HEK293 (cell line): ENCODE results near the gene ROPN1L.

Source experiments
- CTCF ChIA-PET: fragments of 350-600 bp; formaldehyde crosslinking; extraction: SDS; loops from one replicate; lab custom pipeline; 2021; ENCODE audit warnings: antibody characterized with exemption; lab: Yijun Ruan, JAX
- POLR2A ChIA-PET: fragments of 300-600 bp; formaldehyde crosslinking; extraction: SDS; loops from one replicate; lab custom pipeline; 2020; ENCODE audit warnings: antibody characterized with exemption, inconsistent platforms; lab: Yijun Ruan, JAX
- H3K27ac ChIP-seq: fragments of 200-500 bp; sonication (Bioruptor generic); 2 replicates; pipeline ENCODE4 v1.5.1; 2014; ENCODE audit warnings: low read depth, low read length, control low read depth, inconsistent platforms; ENCODE audit errors: extremely low read depth
- H3K36me3 ChIP-seq, 2 experiments: fragments of 200-500 bp in 1 of 2; sonication (Bioruptor generic) in 1 of 2; 1 replicate in 1 of 2; 2 replicates in 1 of 2; pipeline ENCODE4 v1.5.1; 2014 to 2017; ENCODE audit warnings: inconsistent platforms in 2 of 2, low read length in 2 of 2; ENCODE audit not compliant: control insufficient read depth in 2 of 2, insufficient read depth in 1 of 2
- H3K4me1 ChIP-seq: fragments of 200-500 bp; sonication (Bioruptor generic); 2 replicates; pipeline ENCODE4 v1.5.1; 2014; ENCODE audit warnings: mild to moderate bottlenecking, low read length, inconsistent platforms; ENCODE audit not compliant: control insufficient read depth, insufficient read depth
- H3K4me3 ChIP-seq: 2 replicates; pipeline ENCODE4 v1.5.1; 2011; ENCODE audit warnings: low read depth, mild to moderate bottlenecking, control low read depth, low read length, moderate library complexity
- H3K9me3 ChIP-seq: fragments of 200-500 bp; sonication (Bioruptor generic); 2 replicates; pipeline ENCODE4 v1.5.1; 2014; ENCODE audit warnings: low read depth, low read length, inconsistent platforms; ENCODE audit not compliant: control insufficient read depth, insufficient read depth
- KLF8 ChIP-seq: fragments of 450-650 bp; formaldehyde crosslinking; IDR thresholded peaks from 2 replicates; pipeline ENCODE4 v1.5.1; 2016; ENCODE audit warnings: missing biosample characterization, missing genetic modification characterization
- TCF7L2 ChIP-seq: IDR thresholded peaks from 2 replicates; pipeline ENCODE4 v1.6.1; 2011; ENCODE audit warnings: low read depth, mild to moderate bottlenecking, inconsistent platforms, low read length, moderate library complexity, borderline replicate concordance
- YY2 ChIP-seq: fragments of 450-650 bp; formaldehyde crosslinking; IDR thresholded peaks from 2 replicates; pipeline ENCODE4 v1.5.1; 2016; ENCODE audit warnings: missing biosample characterization, missing genetic modification characterization
- ZNF157 ChIP-seq: fragments of 450-650 bp; formaldehyde crosslinking; IDR thresholded peaks from 2 replicates; pipeline ENCODE4 v1.5.1; 2016; ENCODE audit warnings: missing biosample characterization, missing genetic modification characterization
- ZNF239 ChIP-seq: fragments of 450-650 bp; formaldehyde crosslinking; IDR thresholded peaks from 2 replicates; pipeline ENCODE4 v1.5.1; 2016; ENCODE audit warnings: missing biosample characterization, missing genetic modification characterization
- ZNF391 ChIP-seq: fragments of 450-650 bp; formaldehyde crosslinking; IDR thresholded peaks from 2 replicates; pipeline ENCODE4 v1.5.1; 2016; ENCODE audit warnings: low read depth, missing biosample characterization, missing genetic modification characterization, borderline replicate concordance
- ZNF426 ChIP-seq: fragments of 450-650 bp; formaldehyde crosslinking; IDR thresholded peaks from 2 replicates; pipeline ENCODE4 v1.5.1; 2017; ENCODE audit warnings: missing biosample characterization, missing genetic modification characterization, mild to moderate bottlenecking, inconsistent platforms, moderate library complexity
- ZNF596 ChIP-seq: fragments of 450-650 bp; IDR thresholded peaks from 2 replicates; pipeline ENCODE4 v1.5.0; 2018; ENCODE audit warnings: missing biosample characterization, mild to moderate bottlenecking, missing genetic modification characterization, moderate library complexity
- ZNF610 ChIP-seq: fragments of 450-650 bp; formaldehyde crosslinking; IDR thresholded peaks from 2 replicates; pipeline ENCODE4 v1.5.1; 2016; ENCODE audit warnings: missing biosample characterization, missing genetic modification characterization, borderline replicate concordance
- ZNF626 ChIP-seq: fragments of 450-650 bp; sonication (Bioruptor Pico); formaldehyde crosslinking; IDR thresholded peaks from 2 replicates; pipeline ENCODE4 v1.5.1; 2018; ENCODE audit warnings: missing biosample characterization, missing genetic modification characterization, inconsistent platforms
- ZNF707 ChIP-seq: fragments of 450-650 bp; formaldehyde crosslinking; IDR thresholded peaks from 2 replicates; pipeline ENCODE4 v1.5.1; 2016; ENCODE audit warnings: missing biosample characterization, missing genetic modification characterization
- TF ChIP-seq, protein P1 (sequence below): fragments of 450-650 bp; formaldehyde crosslinking; optimal IDR thresholded peaks from 2 replicates; pipeline ENCODE3; 2016; ENCODE audit warnings: missing biosample characterization, mild to moderate bottlenecking, missing genetic modification characterization
- TF ChIP-seq, protein P2 (sequence below): fragments of 450-650 bp; formaldehyde crosslinking; IDR thresholded peaks from 2 replicates; pipeline ENCODE4 v1.5.1; 2016; ENCODE audit warnings: missing biosample characterization, missing genetic modification characterization
- TF ChIP-seq, protein P3 (sequence below): fragments of 450-650 bp; formaldehyde crosslinking; IDR thresholded peaks from 2 replicates; pipeline ENCODE4 v1.5.1; 2017; ENCODE audit warnings: missing biosample characterization, missing genetic modification characterization
- TF ChIP-seq, protein P4 (sequence below): fragments of 450-650 bp; formaldehyde crosslinking; IDR thresholded peaks from 2 replicates; pipeline ENCODE4 v1.5.1; 2016; ENCODE audit warnings: missing biosample characterization, missing genetic modification characterization

ROPN1L gene

DNA sequence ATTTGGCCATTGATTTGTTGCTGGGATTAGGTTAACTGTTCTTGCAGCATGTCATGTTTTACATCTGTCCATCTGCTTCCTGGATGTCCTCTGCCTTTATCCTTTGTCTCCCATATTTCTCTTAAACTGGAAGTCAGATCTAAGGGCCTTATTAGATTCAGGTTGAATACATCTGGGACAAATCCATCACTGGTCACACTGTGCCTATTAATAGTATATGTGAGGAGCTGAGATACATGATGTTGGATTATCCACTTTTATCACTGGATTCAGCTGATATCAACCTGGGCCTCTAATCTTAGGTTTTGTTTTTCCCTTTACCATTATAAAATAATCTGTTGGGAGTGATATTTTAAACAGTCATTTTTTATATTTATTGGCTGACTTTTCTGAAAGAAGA lies 41.8 kb upstream of the ROPN1L start:
- H3K36me3 ChIP-seq, result peaks cover 69 to 81% of the 10 kb centered on the region in 2 experiments
- TF ChIP-seq KLF8 (tag by site-specific recombination) (no peak), ZNF626 (tag by site-specific recombination) (no peak), ZNF391 (no peak), YY2 (tag by site-specific recombination) (no peak), ZNF707 (no peak), ZNF157 (tag by site-specific recombination) (no peak), TCF7L2 (no peak), ZNF239 (tag by site-specific recombination) (no peak)
- TF ChIP-seq, protein P1, sequence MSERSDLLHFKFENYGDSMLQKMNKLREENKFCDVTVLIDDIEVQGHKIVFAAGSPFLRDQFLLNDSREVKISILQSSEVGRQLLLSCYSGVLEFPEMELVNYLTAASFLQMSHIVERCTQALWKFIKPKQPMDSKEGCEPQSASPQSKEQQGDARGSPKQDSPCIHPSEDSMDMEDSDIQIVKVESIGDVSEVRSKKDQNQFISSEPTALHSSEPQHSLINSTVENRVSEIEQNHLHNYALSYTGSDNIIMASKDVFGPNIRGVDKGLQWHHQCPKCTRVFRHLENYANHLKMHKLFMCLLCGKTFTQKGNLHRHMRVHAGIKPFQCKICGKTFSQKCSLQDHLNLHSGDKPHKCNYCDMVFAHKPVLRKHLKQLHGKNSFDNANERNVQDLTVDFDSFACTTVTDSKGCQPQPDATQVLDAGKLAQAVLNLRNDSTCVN (tag by site-specific recombination), result no peak
- TF ChIP-seq, protein P2, sequence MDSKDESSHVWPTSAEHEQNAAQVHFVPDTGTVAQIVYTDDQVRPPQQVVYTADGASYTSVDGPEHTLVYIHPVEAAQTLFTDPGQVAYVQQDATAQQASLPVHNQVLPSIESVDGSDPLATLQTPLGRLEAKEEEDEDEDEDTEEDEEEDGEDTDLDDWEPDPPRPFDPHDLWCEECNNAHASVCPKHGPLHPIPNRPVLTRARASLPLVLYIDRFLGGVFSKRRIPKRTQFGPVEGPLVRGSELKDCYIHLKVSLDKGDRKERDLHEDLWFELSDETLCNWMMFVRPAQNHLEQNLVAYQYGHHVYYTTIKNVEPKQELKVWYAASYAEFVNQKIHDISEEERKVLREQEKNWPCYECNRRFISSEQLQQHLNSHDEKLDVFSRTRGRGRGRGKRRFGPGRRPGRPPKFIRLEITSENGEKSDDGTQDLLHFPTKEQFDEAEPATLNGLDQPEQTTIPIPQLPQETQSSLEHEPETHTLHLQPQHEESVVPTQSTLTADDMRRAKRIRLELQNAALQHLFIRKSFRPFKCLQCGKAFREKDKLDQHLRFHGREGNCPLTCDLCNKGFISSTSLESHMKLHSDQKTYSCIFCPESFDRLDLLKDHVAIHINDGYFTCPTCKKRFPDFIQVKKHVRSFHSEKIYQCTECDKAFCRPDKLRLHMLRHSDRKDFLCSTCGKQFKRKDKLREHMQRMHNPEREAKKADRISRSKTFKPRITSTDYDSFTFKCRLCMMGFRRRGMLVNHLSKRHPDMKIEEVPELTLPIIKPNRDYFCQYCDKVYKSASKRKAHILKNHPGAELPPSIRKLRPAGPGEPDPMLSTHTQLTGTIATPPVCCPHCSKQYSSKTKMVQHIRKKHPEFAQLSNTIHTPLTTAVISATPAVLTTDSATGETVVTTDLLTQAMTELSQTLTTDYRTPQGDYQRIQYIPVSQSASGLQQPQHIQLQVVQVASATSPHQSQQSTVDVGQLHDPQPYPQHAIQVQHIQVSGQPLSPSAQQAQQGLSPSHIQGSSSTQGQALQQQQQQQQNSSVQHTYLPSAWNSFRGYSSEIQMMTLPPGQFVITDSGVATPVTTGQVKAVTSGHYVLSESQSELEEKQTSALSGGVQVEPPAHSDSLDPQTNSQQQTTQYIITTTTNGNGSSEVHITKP (tag by site-specific recombination), result no peak
- TF ChIP-seq, protein P3, sequence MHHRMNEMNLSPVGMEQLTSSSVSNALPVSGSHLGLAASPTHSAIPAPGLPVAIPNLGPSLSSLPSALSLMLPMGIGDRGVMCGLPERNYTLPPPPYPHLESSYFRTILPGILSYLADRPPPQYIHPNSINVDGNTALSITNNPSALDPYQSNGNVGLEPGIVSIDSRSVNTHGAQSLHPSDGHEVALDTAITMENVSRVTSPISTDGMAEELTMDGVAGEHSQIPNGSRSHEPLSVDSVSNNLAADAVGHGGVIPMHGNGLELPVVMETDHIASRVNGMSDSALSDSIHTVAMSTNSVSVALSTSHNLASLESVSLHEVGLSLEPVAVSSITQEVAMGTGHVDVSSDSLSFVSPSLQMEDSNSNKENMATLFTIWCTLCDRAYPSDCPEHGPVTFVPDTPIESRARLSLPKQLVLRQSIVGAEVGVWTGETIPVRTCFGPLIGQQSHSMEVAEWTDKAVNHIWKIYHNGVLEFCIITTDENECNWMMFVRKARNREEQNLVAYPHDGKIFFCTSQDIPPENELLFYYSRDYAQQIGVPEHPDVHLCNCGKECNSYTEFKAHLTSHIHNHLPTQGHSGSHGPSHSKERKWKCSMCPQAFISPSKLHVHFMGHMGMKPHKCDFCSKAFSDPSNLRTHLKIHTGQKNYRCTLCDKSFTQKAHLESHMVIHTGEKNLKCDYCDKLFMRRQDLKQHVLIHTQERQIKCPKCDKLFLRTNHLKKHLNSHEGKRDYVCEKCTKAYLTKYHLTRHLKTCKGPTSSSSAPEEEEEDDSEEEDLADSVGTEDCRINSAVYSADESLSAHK (tag by site-specific recombination), result no peak
- ChIA-PET POLR2A (no interaction called here), CTCF (no interaction called here)
- no peak overlapping the region for H3K4me3 ChIP-seq
- no peak overlapping the region for H3K27ac ChIP-seq
- no peaks in the 10 kb centered on the region for H3K9me3 ChIP-seq
- H3K4me1 ChIP-seq, result no peaks in the 10 kb centered on the region

DNA sequence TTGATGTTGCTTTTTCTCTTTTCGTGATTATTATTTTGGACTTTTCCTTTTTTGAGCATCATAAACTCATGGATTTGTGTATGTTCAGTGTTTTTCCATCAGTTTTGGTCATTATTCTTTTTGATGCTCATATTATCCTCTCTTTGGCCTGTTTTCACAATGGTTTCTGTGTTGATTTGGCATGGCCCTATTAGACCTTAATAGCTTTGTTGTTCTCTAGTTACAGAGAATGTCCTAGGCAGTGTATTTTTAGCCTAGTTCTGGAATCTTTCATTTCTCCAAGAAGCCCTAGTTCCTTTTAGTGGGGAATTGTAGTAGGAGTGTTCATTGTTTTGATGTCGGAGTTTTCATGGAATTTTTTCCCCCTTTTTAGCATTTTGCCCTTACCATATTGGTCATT lies 41.3 kb upstream of the ROPN1L start:
- Histone ChIP-seq H3K9me3 (no peaks in the 10 kb centered on the region), H3K4me1 (no peaks in the 10 kb centered on the region), H3K27ac (no peak overlapping the region), H3K36me3 (peaks cover 71 to 81% of the 10 kb centered on the region in 2 experiments), H3K4me3 (no peak overlapping the region)
- POLR2A ChIA-PET, result no interaction called here
- TF ChIP-seq ZNF596 (tag by site-specific recombination) (no peak), ZNF426 (no peak), ZNF610 (no peak)
- TF ChIP-seq, protein P4, sequence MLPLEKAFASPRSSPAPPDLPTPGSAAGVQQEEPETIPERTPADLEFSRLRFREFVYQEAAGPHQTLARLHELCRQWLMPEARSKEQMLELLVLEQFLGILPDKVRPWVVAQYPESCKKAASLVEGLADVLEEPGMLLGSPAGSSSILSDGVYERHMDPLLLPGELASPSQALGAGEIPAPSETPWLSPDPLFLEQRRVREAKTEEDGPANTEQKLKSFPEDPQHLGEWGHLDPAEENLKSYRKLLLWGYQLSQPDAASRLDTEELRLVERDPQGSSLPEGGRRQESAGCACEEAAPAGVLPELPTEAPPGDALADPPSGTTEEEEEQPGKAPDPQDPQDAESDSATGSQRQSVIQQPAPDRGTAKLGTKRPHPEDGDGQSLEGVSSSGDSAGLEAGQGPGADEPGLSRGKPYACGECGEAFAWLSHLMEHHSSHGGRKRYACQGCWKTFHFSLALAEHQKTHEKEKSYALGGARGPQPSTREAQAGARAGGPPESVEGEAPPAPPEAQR, result no peak
- CTCF ChIA-PET, result no interaction called here
